HG03095 (cell line): ENCODE data around the gene MAP2K2.

Source experiments
- ATAC-seq: cut with Tn5 transposase; IDR thresholded peaks from one replicate; pipeline ENCODE4 v1.9.1; 2021; ENCODE audit warnings: moderate library complexity; ENCODE audit not compliant: unreplicated experiment

Gene MAP2K2

DNA sequence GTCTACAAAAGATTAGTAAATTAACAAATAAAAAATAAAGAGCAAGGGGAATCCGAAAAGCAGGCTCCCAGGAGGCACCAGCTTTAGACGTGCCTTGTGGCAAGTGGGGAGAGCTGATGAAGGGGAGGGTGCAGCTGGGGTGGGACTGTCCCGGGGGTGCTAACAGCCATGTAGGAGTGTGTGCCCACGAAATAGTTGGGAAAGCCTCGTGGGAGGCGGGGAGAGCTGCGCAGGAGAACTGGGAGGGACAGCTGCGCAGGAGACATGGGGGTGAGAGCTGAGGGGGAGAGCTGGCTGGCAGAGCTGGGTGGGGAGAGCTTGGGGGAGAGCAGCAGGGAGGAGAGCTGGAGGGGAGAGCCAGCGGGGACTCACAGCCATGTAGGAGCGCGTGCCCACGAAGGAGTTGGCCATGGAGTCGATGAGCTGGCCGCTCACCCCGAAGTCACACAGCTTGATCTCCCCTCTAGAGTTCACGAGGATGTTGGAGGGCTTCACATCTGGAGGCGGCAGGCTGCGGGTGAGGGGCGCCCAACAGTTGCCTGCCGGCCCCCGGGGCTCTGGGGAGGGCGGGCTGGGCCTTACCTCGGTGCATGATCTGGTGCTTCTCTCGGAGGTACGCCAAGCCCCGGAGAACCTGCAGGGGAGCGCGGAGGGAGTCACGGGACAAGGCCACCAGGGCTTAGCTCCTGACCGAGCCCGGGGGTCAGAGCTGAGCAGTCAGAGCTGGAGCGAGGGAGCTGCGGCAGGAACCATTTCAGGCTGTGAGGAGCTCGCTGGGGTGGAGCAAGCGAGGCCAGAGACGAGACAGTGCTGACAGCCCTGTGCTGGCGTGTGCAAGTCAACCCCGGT lies 23.1 kb downstream of the MAP2K2 start:
- ATAC-seq: no peak

DNA sequence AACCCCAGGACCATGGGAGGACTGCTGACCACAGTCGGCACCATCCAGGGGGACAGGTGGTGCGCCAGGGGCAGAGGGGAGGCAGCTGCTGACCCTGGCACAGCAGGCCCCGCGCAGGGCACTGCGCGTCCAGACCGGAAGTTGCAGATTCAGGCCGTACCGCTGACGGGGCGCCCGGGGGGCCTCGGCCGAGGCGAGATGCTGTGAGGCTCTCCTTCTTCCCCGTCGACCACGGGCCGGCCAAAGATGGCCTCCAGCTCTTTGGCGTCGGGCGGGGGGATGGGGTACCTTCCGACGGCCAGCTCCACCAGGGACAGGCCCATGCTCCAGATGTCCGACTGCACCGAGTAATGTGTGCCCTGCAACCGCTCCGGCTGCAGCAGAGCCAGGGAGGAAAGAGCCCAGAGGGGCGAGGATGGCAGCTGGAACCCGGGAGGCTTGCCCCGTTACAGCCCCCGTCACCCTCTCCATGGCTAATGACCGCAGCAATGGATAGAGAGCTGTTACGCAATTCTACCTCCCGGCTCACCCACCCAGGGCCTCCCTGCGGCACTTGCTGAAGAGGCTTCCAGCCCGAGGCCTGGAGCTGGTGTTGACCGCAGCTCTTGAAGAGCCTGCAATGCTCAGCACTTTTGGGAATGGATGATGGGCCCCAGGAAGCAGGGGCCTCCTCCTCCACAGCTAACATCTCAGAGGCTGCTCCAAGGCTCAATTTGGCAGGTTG lies 24.7 kb downstream of the MAP2K2 start:
- no peak for ATAC-seq

DNA sequence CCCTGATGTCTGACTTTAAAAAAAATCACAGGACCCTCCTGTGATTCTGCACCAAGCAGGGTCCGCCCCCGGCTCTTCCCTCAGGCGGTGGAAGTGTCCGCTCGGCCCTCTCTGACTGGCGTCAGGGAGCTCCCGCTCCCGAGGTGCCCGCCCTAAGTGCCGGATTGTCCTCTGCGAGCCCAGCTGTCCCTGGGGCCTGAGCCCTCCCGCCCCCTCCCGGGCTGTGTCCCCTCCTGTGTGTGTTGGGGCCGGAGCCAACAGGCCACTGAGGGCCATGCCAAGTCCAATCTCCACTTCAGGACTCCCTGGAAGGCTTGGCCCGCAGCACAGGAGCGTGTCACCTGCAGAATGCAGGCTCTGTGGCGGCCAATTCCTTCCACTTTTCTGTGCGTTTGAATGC lies 25.4 kb downstream of the MAP2K2 start:
- no peak for ATAC-seq

DNA sequence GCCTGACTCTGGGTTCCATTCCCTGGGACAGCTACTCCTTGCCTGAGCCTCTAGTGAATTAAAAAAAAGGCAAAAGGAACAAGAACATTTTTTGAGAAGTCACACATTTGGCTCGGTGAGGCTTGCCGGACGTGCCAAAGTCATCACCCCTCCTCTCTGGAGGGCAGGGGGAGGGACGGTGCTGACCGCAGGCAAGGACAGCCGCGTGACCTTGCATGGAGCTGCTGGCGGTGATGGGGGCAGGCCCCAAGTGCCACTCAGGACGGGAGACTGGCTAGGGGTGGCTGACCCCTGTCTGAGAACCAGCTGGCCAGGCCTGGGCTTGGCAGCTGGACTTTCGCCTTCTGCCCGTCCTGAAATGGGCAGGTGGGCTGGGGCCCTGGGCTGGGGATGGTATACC lies 26.4 kb downstream of the MAP2K2 start:
- no peak for ATAC-seq

DNA sequence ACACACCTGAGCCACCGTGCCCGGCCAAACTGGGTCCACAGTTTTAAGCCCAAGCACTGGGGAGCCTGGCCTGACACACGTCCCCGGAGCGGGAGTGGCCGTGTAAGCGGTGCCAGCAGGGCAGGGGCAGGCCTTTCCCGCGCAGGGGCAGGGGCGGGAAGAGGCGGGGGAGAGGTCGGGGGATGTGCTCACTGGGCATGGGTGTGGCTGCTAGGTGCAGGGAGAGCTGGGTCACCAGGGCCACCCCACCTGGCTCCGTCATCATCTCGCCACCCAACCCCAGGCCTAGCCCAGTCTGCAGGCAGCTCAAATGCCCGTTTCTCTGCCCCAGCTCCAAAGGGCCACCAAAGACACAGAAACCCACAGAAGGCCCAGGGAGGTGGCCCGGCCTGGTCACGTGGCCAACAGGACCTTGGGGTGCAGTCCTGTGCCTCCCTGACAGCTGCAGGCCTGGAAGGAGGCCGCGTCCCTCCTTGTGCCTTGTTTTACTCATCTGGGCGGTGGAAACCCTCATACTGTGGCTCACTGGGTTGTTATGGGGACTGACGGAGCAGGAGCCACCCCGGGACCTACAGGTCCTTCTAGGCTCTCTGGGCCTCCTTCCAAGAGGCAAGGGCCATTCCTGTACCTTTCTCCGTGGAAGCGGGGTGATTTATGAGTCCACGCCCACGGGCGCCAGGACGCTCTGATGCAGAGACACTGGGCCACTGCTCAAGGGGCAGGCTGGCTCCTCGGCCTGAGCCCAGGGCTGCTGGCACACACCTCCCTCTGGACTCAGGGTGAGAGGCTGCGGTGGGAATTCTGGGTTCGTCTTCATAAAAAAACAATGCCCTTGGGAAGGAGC lies 27.7 kb downstream of the MAP2K2 start:
- no peak for ATAC-seq

GRCh38 chr19:4095488-4095844 lies 28.5 kb downstream of the MAP2K2 start:
- no peak for ATAC-seq

DNA sequence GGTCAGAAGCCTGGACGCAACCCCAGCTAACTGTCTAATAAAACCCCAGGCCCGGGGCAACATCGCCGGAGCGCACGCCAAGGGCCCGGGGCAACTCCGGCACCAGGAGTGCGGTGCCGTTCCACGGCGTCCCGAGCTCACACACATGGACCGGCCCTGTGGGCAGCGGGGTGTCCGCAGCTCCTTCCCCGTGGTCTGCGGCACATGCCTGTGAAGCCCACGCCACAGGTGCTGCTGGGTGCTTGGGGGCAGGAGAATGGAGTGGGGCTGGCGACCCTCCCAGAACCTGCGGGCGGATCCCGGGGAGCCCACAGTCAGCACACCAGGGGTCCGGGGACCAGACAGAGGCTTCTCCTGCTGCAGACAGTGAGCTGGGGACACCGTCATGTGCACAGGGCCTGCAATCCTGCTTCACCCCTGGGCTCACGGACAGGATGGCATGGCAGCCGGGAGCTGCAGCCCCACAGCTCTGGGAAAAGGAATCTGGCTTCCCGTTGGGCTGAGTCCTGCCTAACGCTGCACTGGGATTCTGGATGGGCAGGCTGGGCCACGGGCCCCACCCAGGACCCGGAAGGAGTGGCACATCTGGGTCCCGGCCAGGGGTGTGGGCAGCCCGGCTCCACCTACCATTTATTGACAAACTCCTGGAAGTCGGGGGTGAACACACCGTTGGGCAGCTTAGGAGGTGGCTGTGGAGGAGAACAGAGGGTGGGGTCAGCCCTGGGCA lies 29.0 kb downstream of the MAP2K2 start:
- ATAC-seq: no peak

DNA sequence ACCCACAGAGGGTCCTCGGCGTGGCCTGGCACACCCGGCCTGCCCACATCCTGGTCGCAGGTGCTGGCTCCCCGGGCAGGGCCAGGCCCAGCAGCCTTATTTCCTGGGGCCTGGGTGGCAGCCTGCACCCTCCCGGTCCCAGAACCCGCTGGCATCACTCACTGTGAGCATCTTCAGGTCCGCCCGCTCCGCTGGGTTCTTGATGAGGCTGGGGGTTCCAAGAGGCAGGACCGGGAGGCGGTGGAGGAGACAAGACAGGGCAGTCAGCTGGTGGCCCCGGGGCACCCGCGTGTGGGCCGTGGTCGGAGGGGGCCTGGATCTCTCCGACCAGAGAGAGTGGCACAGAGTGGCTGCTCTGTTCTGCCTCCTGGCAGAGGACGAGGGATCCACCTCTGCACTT lies 29.6 kb downstream of the MAP2K2 start:
- ATAC-seq: no peak

GRCh38 chr19:4093643-4094175 lies 30.2 kb downstream of the MAP2K2 start:
- no peak for ATAC-seq

GRCh38 chr19:4090356-4091220 lies 33.3 kb downstream of the MAP2K2 start:
- no peak for ATAC-seq

- ATAC-seq: no peak
These were observed 34.0 kb downstream of the MAP2K2 start for GRCh38 chr19:4089946-4090345.

DNA sequence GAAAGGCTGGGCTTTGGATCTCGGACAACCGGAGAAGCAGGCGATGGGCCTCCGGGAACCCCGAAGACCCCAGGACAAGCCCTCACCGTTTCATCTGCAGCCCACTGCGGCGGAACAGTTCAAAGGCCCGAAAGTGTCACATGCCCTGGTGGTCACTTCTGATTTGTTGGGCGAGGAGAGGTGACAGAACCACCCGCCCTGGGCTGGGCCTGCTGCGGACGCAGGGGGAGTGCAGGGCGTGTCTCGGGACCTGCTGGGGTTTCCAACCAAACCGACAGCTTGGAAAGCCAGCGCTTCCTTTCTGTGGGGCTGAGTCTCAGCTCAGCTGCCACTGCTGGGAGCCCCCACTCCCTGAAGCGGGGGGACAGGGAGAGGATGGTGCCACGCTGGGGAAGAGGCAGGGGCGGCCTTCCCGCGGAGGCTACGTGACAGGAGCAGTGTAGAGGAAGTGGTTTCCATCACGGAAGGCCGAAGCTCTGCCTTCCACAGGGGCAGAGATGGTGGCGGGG lies 34.5 kb downstream of the MAP2K2 start:
- peak; percentile 44 for ATAC-seq

- ATAC-seq: peak; percentile 15
These were observed 34.9 kb downstream of the MAP2K2 start for GRCh38 chr19:4088975-4089374.

DNA sequence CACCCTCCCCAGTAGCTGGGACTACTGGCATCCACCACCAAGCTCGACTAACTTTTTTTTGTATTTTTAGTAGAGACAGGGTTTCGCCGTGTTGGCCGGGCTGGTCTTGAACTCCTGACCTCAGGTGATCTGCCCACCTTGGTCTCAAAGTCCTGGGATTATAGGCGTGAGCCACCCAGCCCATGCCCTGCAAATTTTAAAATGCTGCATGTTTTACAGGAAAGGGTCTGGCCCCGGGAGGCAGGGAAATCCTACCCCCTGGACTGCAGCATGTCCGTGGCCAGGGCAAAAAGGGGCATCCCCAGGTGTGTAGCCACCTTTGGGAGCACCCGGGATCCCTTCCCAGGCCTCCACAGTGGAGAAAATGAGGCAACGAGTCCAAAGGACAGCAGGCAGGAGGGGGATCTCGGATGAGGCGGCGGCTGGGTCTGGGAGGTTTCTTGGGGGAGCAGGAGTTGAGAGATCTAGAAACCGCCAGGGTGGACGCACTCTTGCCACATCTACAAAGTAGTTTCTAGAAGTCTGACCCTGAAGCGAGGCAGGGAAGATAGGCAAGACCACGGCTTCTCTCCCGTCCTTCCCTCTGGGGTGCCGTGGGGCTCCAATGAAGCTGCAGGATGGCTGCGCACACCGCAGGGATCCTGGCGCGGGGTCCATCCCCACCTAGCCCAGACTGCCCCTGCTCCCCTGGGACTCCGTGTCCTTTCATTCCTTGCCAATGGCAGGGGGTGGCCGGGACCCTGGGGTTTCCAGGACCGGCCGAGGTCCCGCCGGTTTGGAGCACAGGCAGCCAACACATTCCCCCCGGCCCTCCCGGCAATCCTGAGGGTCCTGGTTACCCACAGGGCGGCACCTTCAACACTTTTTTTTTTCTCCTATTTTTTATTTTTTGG lies 35.9 kb downstream of the MAP2K2 start:
- no peak for ATAC-seq

DNA sequence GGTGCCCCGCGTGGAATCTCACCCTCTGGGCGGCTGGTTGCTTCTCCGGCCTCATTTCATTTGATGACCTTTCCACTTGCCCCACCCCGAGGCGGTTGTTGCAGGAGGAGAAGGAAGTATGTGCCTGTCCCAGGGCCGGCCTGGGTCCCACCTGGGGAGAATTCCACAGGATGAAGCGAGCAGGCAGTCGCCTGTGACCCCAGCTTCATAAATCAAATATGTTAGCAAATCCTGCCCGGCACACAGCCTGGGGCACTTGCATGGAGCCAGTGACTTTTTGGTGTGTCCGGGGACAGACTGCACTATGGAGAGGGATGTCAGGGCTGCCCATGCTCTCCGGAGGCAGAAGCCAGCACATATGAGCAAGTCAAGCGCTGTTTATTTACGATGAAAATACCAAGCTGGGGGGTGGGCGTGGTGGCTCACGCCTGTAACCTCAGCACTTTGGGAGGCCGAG lies 37.5 kb downstream of the MAP2K2 start:
- ATAC-seq: no peak

- no peak for ATAC-seq
These were observed 39.4 kb downstream of the MAP2K2 start for GRCh38 chr19:4084547-4084877.

DNA sequence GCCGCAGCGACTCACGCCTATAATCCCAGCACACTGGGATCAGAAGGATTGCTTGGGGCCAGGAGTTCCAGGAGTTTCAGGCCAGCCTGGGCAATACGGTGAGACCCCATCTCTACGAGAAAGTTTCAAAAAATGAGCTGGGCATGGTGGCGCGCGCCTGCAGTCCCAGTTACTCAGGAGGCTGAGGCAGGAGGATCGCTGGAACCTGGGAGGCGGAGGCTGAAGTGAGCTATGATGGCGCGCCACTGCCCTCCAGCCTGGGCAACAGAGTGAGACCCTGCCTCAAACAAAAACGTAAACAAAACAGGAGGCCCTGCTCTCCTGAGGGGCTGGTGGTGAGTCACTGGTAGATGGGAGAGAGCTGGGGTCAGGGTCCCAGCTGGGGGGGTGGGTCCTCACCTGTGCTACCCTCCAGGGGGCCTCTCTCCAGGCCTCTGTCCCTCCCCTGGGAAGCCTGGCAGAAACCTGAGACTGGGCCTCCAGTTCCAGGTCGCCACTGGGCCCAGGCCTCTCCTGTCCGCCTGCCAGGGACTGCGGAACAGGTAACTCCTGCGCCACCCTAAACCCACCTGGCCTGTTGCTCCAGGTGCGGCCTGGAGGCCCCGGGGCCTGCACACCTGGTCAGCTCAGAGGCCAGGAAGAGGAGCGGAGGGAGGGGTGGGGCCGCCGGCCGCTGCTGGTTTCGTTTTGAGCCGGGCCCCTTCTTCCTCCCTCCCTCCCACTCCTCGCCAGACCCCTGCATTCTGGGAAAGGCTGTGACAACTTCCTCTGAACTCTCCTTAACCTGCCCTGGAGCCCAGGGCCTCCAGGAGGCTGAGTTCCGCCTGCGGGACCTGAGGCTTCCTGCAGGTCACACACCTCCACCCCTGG lies 40.0 kb downstream of the MAP2K2 start:
- ATAC-seq: no peak

GRCh38 chr19:4082172-4082571 lies 41.8 kb downstream of the MAP2K2 start:
- ATAC-seq: no peak
